Neuronal stem cell (in vitro differentiated cells): ENCODE results near the gene IRF2BPL.

Experiments
- DNase-seq: peaks from one replicate; pipeline ENCODE4 v3.0.0-alpha.2; 2013; ENCODE audit warnings: low spot score
- H2AFZ ChIP-seq: one replicate; pipeline ENCODE4 v1.6.1; 2013; ENCODE audit warnings: mild to moderate bottlenecking, low read length, inconsistent platforms
- H2AK5ac ChIP-seq: 2 replicates; pipeline ENCODE4 v1.6.1; 2013; ENCODE audit warnings: low read depth, mild to moderate bottlenecking, inconsistent platforms, low read length, moderate library complexity, mixed read lengths
- H2BK120ac ChIP-seq: 2 replicates; pipeline ENCODE4 v1.6.1; 2013; ENCODE audit warnings: low read depth, mild to moderate bottlenecking, inconsistent platforms, low read length, moderate library complexity, mixed read lengths
- H2BK12ac ChIP-seq: one replicate; pipeline ENCODE4 v1.6.1; 2013; ENCODE audit warnings: low read length, inconsistent platforms
- H2BK15ac ChIP-seq: 2 replicates; pipeline ENCODE4 v1.6.1; 2013; ENCODE audit warnings: mild to moderate bottlenecking, low read length, inconsistent platforms, mixed read lengths
- H2BK5ac ChIP-seq: one replicate; pipeline ENCODE4 v1.6.1; 2013; ENCODE audit warnings: inconsistent platforms, mild to moderate bottlenecking, low read length, moderate library complexity
- H3K14ac ChIP-seq: one replicate; pipeline ENCODE4 v1.6.1; 2013; ENCODE audit warnings: low read length, inconsistent platforms
- H3K18ac ChIP-seq: 2 replicates; pipeline ENCODE4 v1.6.1; 2013; ENCODE audit warnings: low read length, inconsistent platforms
- H3K23ac ChIP-seq: 2 replicates; pipeline ENCODE4 v1.6.1; 2013; ENCODE audit warnings: low read depth, mild to moderate bottlenecking, mixed read lengths, low read length, inconsistent platforms; ENCODE audit not compliant: poor library complexity
- H3K27ac ChIP-seq: replicated peaks from 3 replicates; pipeline ENCODE4 v1.5.1; 2013; ENCODE audit warnings: low read length, inconsistent platforms
- H3K27me3 ChIP-seq, 3 experiments: 2 replicates each; pipeline ENCODE4 v1.6.1; 2013; ENCODE audit warnings: low read length in 3 of 3, mild to moderate bottlenecking in 2 of 3, inconsistent platforms in 1 of 3, low read depth in 1 of 3, mixed read lengths in 1 of 3, moderate library complexity in 1 of 3; ENCODE audit not compliant: control insufficient read depth in 3 of 3, insufficient read depth in 3 of 3
- H3K36me3 ChIP-seq, 2 donors: replicated peaks in 1 of 2; 2 replicates each; pipeline ENCODE4 v1.6.1; 2013; ENCODE audit warnings: low read length in 2 of 2; ENCODE audit not compliant: control insufficient read depth in 2 of 2, insufficient read depth in 2 of 2
- H3K4ac ChIP-seq: 2 replicates; pipeline ENCODE4 v1.6.1; 2013; ENCODE audit warnings: inconsistent platforms, mild to moderate bottlenecking, low read length, moderate library complexity
- H3K4me1 ChIP-seq, 2 donors: 1 replicate in 1 of 2; 2 replicates in 1 of 2; pipeline ENCODE4 v1.6.1; 2013; ENCODE audit warnings: low read length in 2 of 2, low read depth in 1 of 2; ENCODE audit not compliant: control insufficient read depth in 2 of 2, insufficient read depth in 1 of 2
- H3K4me2 ChIP-seq: one replicate; pipeline ENCODE4 v1.6.1; 2013; ENCODE audit warnings: mild to moderate bottlenecking, low read length, inconsistent platforms; ENCODE audit not compliant: insufficient read depth, poor library complexity, severe bottlenecking
- H3K4me3 ChIP-seq, 2 donors: 2 replicates each; pipeline ENCODE4 v1.5.1; 2013; ENCODE audit warnings: low read length in 2 of 2, mild to moderate bottlenecking in 2 of 2, inconsistent platforms in 1 of 2, moderate library complexity in 1 of 2
- H3K79me1 ChIP-seq: one replicate; pipeline ENCODE4 v1.6.1; 2013; ENCODE audit warnings: low read depth, mild to moderate bottlenecking, inconsistent platforms, low read length, moderate library complexity
- H3K9ac ChIP-seq: one replicate; pipeline ENCODE4 v1.6.1; 2013; ENCODE audit warnings: mild to moderate bottlenecking, low read depth, low read length, inconsistent platforms; ENCODE audit not compliant: poor library complexity
- H3K9me3 ChIP-seq, 2 donors: replicated peaks in 1 of 2; 2 replicates each; pipeline versions ENCODE3 to v1.6.1; 2013; ENCODE audit warnings: low read length in 2 of 2, mild to moderate bottlenecking in 2 of 2, inconsistent platforms in 1 of 2, low read depth in 1 of 2, mixed read lengths in 1 of 2, moderate library complexity in 1 of 2; ENCODE audit not compliant: control insufficient read depth in 2 of 2, insufficient read depth in 1 of 2
- H4K8ac ChIP-seq: one replicate; pipeline ENCODE4 v1.6.1; 2013; ENCODE audit warnings: low read depth, mild to moderate bottlenecking, inconsistent platforms, low read length, moderate library complexity
- H4K91ac ChIP-seq: one replicate; pipeline ENCODE4 v1.6.1; 2013; ENCODE audit warnings: low read length, low read depth, mild to moderate bottlenecking, inconsistent platforms; ENCODE audit not compliant: poor library complexity
- WGBS, 2 donors: extraction: QIAGEN DNeasy Blood & Tissue Kit; methylation state at CpG; one replicate each; pipeline ENCODE4 v1.1.7; 2013; ENCODE audit warnings: missing lambda C conversion rate in 2 of 2, mixed read lengths in 1 of 2; ENCODE audit not compliant: insufficient read length in 2 of 2, insufficient replicate concordance in 1 of 2; ENCODE audit errors: extremely low coverage in 2 of 2; 5-methylcytosine and 5-hydroxymethylcytosine counted together

Gene IRF2BPL

DNA sequence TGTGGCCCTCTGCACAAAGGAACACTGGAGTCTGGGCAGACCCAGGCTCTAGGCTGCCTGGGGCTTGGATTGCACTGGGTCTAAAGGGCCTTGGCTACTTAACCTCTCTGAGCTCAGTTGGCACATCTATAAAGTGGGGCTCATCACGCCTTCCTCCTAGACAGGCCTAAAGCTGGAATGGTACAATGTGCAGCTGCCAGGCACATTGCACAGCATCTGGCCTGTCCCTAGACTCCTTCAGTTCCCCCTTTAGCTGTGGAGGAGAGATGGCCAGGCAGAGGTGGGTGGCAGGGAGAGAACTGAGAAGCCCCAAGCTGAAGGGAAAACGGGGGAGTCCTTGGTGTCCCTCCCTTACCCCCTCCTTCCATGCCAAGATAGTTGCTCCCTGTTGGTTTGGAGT lies 10.8 kb downstream of the IRF2BPL start:
- Histone ChIP-seq H2BK12ac (no peak overlapping the region), H2BK120ac (no peak overlapping the region), H3K14ac (no peak overlapping the region), H2BK15ac (peak overlapping the region; percentile 52), H3K4me2 (no peak overlapping the region), H3K4me3 (no peak overlapping the region), H3K4ac (no peak overlapping the region), H2AFZ (no peak overlapping the region), H3K27ac (no peak overlapping the region), H3K9ac (no peak overlapping the region), H3K4me1 (peaks cover 8 to 11% of the 10 kb centered on the region in 2 donors), H2BK5ac (no peak overlapping the region), H4K8ac (no peak overlapping the region), H3K9me3 (no peaks in the 10 kb centered on the region), H2AK5ac (no peak overlapping the region), H3K36me3 (no peaks in the 10 kb centered on the region), H3K27me3 (peaks cover 0 to 5% (median 0%) of the 10 kb centered on the region in 3 experiments), H3K18ac (peak overlapping the region; percentile 5), H3K23ac (no peak overlapping the region), H3K79me1 (no peaks in the 10 kb centered on the region), H4K91ac (no peak overlapping the region)
- no CpG with 5 or more reads among the region's 2 CpGs for WGBS, 2 donors
- DNase-seq = no peak

DNA sequence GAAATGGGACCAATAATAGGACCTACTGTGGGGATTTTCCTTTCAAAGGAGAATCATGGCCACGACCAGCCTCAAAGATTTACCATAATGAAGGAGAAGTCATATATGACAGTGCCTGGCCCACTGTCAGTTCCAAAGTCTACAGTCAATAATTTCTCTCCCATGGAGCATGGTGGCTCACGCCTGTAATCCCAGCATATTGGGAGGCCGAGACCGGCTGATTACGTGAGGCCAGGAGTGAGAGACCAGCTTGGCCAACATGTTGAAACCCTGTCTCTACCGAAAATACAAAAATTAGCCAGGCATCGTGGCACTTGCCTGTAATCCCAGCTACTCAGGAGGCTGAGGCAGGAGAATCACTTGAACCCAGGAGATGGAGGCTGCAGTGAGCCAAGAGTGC lies 13.8 kb downstream of the IRF2BPL start:
- WGBS, 2 donors = no CpG with 5 or more reads among the region's 7 CpGs

DNA sequence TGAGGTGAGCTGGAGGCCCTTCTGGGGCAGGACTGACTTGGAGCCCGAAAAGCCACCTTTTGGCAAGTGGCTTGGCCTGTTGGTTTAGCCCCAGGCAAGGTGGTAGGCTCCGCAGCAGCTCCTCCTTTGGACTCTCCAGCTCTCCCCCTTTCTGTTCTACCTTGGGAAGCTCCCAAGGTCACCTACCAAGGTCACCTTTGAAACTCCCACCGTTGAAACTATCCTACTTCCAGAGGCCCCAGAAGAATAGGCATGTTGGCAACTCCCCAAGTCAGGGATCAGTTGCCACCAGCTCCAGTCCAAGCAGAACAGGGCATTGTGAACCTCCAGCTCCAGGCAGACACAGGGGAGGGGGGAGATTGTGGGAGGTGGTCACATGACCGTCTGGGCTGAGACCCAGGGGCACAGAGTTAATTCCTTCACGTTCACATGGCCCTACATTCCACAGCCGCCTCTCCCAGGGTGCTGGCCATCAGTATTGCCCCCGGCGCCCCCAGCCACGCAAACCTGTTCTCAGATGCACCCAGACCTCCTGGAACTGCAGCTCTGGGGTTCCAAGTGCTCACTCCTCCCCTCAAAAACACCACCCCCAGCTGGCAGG lies 14.4 kb downstream of the IRF2BPL start:
- DNase-seq = no peak
- H4K8ac ChIP-seq = no peak overlapping the region
- peak overlapping the region; percentile 47 for H3K9ac ChIP-seq
- peak overlapping the region; percentile 65 for H3K14ac ChIP-seq
- H2BK120ac ChIP-seq = no peak overlapping the region
- H2AFZ ChIP-seq = peak overlapping the region; percentile 71
- H3K4ac ChIP-seq = no peak overlapping the region
- H3K27ac ChIP-seq = no peak overlapping the region
- H3K27me3 ChIP-seq = peaks cover 0 to 10% (median 0%) of the 10 kb centered on the region in 3 experiments
- H2BK12ac ChIP-seq = no peak overlapping the region
- H3K36me3 ChIP-seq = no peaks in the 10 kb centered on the region
- no peak overlapping the region for H4K91ac ChIP-seq
- no peak overlapping the region for H2BK15ac ChIP-seq
- H2AK5ac ChIP-seq = peak overlapping the region; percentile 97
- H2BK5ac ChIP-seq = peak overlapping the region; percentile 57
- H3K79me1 ChIP-seq = no peaks in the 10 kb centered on the region
- H3K4me3 ChIP-seq = no peak overlapping the region
- peak overlapping the region; percentile 8 for H3K23ac ChIP-seq
- H3K4me2 ChIP-seq = no peak overlapping the region
- H3K18ac ChIP-seq = peak overlapping the region; percentile 86
- no peaks in the 10 kb centered on the region for H3K9me3 ChIP-seq
- WGBS, 2 donors = no CpG with 5 or more reads among the region's 9 CpGs
- H3K4me1 ChIP-seq = peaks cover 8% of the 10 kb centered on the region in 2 donors

More for the DNA sequence above, 13.8 kb downstream of the IRF2BPL start:
- Histone ChIP-seq H3K4me2 (no peak overlapping the region), H4K8ac (no peak overlapping the region), H3K4ac (no peak overlapping the region), H3K23ac (no peak overlapping the region), H3K4me3 (no peak overlapping the region), H3K36me3 (no peaks in the 10 kb centered on the region), H3K18ac (no peak overlapping the region), H2AK5ac (no peak overlapping the region), H3K27ac (no peak overlapping the region), H3K9ac (no peak overlapping the region), H2AFZ (no peak overlapping the region), H3K9me3 (no peaks in the 10 kb centered on the region), H3K14ac (no peak overlapping the region), H2BK12ac (no peak overlapping the region), H2BK5ac (peak overlapping the region; percentile 57), H3K79me1 (no peaks in the 10 kb centered on the region), H2BK15ac (no peak overlapping the region), H3K27me3 (peaks cover 0 to 10% (median 0%) of the 10 kb centered on the region in 3 experiments), H2BK120ac (no peak overlapping the region), H3K4me1 (peaks cover 8% of the 10 kb centered on the region in 2 donors), H4K91ac (no peak overlapping the region)
- no peak for DNase-seq

DNA sequence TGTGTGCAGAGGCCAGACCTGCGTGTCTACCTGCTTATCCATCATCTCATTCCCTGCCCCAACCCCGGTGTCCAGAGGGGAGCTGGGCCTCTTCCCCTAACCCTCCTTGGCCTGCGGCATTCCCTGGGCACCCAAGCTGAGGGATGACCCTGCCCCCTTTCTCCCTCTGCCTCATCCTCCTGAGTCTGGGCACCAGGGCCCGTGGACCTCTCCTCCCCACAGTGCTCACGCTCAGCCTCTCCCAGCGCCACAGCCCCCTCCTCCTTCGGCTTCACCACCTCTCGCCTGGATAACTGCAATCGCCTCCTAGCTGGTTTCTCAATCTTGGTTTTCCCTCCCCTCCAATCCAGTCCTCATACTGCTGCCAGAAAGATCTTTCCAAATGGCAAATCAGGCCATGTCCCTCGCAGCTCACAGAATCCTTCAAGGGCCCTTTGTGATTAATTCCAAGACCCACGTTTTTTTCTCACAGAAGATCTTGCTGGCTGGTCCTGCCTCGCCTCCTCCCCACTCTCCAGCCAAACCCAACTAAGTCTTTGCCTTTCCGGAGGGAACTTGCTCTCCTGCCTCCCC lies 16.2 kb downstream of the IRF2BPL start:
- Histone ChIP-seq H3K18ac (peak overlapping the region; percentile 49), H3K27me3 (peaks cover 0 to 12% (median 0%) of the 10 kb centered on the region in 3 experiments), H3K9ac (no peak overlapping the region), H3K4ac (no peak overlapping the region), H2BK12ac (no peak overlapping the region), H2BK15ac (peak overlapping the region; percentile 32), H3K23ac (peak overlapping the region; percentile 70), H3K36me3 (no peaks in the 10 kb centered on the region), H3K4me2 (no peak overlapping the region), H2BK120ac (peak overlapping the region; percentile 57), H3K14ac (no peak overlapping the region), H3K9me3 (no peaks in the 10 kb centered on the region), H4K8ac (no peak overlapping the region), H2BK5ac (no peak overlapping the region), H3K4me1 (peaks cover 8 to 14% of the 10 kb centered on the region in 2 donors), H2AFZ (no peak overlapping the region), H4K91ac (no peak overlapping the region), H3K4me3 (no peak overlapping the region), H2AK5ac (peak overlapping the region; percentile 86), H3K79me1 (no peaks in the 10 kb centered on the region), H3K27ac (no peak overlapping the region)
- DNase-seq = no peak
- WGBS, 2 donors = no CpG with 5 or more reads among the region's 13 CpGs
